SK-N-SH (cell line): ENCODE results near the gene STIM1. TPM values are rescaled to one million over a fixed set of nuclear protein-coding genes. Genes with fewer than 3 reads are reported as not detected.

Experiments
- FOXM1 ChIP-seq: IDR thresholded peaks from 2 replicates; pipeline ENCODE4 v1.4.0; 2012; ENCODE audit warnings: low read depth, mild to moderate bottlenecking
- JUND ChIP-seq: IDR thresholded peaks from 2 replicates; pipeline ENCODE4 v1.4.0; 2012
- MEF2A ChIP-seq: IDR thresholded peaks from 2 replicates; pipeline ENCODE4 v1.4.0; 2012; ENCODE audit warnings: low read depth, borderline replicate concordance
- MXI1 ChIP-seq: IDR thresholded peaks from 2 replicates; pipeline ENCODE4 v1.6.1; 2012; ENCODE audit warnings: mild to moderate bottlenecking, low read depth, low read length, improper control_type of control experiment
- POLR2AphosphoS5 ChIP-seq: IDR thresholded peaks from 2 replicates; pipeline ENCODE4 v1.6.1; 2012; ENCODE audit warnings: low read depth, low read length
- RAD21 ChIP-seq: IDR thresholded peaks from 2 replicates; pipeline ENCODE4 v1.6.1; 2012; ENCODE audit warnings: mild to moderate bottlenecking, low read length
- RCOR1 ChIP-seq: fragments of 150-350 bp; IDR thresholded peaks from 2 replicates; pipeline ENCODE4 v1.6.1; 2017; ENCODE audit warnings: antibody characterized with exemption, low read length
- RXRA ChIP-seq: IDR thresholded peaks from 2 replicates; pipeline ENCODE4 v1.4.0; 2012; ENCODE audit warnings: low read depth, mild to moderate bottlenecking, borderline replicate concordance
- SMC3 ChIP-seq: IDR thresholded peaks from 2 replicates; pipeline ENCODE4 v1.6.1; 2012; ENCODE audit warnings: low read depth, low read length, improper control_type of control experiment
- YY1 ChIP-seq: IDR thresholded peaks from 2 replicates; pipeline ENCODE4 v1.4.0; 2012; ENCODE audit warnings: low read depth, mild to moderate bottlenecking
- polyA plus RNA-seq, 3 experiments: library from polyadenylated mRNA; depleted of rRNA; stranded (reverse); fragments of >200 nt; gene quantifications; 2 replicates each; pipeline ENCODE4 v1.2.3, GENCODE V29; 2012
- TF ChIP-seq, protein P1 (sequence below): IDR thresholded peaks from 2 replicates; pipeline ENCODE4 v1.6.1; 2012; ENCODE audit warnings: mild to moderate bottlenecking, low read depth, low read length, moderate library complexity
- TF ChIP-seq, protein P2 (sequence below): fragments of 150-350 bp; IDR thresholded peaks from 2 replicates; pipeline ENCODE4 v1.6.1; 2016; ENCODE audit warnings: mild to moderate bottlenecking, low read depth, low read length
- TF ChIP-seq, protein P3 (sequence below): IDR thresholded peaks from 2 replicates; pipeline ENCODE4; 2012
- TF ChIP-seq, protein P4 (sequence below): IDR thresholded peaks from 2 replicates; pipeline ENCODE4 v1.4.0; 2012; ENCODE audit warnings: low read depth, borderline replicate concordance
- TF ChIP-seq, protein P5 (sequence below): IDR thresholded peaks from 2 replicates; pipeline ENCODE4 v1.4.0; 2012; ENCODE audit warnings: low read depth

Gene STIM1
- polyA plus RNA-seq, 1 of the 3 experiments (the other 2 are of a cell fraction): 29.5 TPM

DNA sequence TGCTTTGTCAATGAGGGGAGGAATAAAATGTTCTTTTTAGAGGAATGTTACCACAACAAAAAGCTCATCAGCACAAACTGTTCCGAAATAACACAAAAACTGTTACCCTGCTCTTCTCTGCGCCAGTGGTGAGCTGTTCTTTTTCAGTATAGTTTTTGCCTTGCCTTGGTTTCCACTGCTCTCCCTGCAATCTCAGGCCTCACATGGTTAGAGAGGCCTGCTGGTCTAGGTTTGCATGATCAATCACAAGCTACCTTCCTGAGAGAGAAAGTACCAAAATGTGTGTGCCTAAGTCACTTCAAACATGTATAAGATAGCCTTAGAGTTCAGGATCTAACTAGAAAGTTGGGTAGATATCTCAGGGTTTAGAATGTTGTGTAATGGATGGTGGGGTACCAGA lies 114.6 kb downstream of the STIM1 start (continued):
- TF ChIP-seq, protein P1, sequence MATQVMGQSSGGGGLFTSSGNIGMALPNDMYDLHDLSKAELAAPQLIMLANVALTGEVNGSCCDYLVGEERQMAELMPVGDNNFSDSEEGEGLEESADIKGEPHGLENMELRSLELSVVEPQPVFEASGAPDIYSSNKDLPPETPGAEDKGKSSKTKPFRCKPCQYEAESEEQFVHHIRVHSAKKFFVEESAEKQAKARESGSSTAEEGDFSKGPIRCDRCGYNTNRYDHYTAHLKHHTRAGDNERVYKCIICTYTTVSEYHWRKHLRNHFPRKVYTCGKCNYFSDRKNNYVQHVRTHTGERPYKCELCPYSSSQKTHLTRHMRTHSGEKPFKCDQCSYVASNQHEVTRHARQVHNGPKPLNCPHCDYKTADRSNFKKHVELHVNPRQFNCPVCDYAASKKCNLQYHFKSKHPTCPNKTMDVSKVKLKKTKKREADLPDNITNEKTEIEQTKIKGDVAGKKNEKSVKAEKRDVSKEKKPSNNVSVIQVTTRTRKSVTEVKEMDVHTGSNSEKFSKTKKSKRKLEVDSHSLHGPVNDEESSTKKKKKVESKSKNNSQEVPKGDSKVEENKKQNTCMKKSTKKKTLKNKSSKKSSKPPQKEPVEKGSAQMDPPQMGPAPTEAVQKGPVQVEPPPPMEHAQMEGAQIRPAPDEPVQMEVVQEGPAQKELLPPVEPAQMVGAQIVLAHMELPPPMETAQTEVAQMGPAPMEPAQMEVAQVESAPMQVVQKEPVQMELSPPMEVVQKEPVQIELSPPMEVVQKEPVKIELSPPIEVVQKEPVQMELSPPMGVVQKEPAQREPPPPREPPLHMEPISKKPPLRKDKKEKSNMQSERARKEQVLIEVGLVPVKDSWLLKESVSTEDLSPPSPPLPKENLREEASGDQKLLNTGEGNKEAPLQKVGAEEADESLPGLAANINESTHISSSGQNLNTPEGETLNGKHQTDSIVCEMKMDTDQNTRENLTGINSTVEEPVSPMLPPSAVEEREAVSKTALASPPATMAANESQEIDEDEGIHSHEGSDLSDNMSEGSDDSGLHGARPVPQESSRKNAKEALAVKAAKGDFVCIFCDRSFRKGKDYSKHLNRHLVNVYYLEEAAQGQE: no peak
- no peak for TF ChIP-seq RXRA
- TF ChIP-seq, protein P2, sequence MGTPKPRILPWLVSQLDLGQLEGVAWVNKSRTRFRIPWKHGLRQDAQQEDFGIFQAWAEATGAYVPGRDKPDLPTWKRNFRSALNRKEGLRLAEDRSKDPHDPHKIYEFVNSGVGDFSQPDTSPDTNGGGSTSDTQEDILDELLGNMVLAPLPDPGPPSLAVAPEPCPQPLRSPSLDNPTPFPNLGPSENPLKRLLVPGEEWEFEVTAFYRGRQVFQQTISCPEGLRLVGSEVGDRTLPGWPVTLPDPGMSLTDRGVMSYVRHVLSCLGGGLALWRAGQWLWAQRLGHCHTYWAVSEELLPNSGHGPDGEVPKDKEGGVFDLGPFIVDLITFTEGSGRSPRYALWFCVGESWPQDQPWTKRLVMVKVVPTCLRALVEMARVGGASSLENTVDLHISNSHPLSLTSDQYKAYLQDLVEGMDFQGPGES: no peak
- TF ChIP-seq RAD21: no peak
- TF ChIP-seq, protein P3, sequence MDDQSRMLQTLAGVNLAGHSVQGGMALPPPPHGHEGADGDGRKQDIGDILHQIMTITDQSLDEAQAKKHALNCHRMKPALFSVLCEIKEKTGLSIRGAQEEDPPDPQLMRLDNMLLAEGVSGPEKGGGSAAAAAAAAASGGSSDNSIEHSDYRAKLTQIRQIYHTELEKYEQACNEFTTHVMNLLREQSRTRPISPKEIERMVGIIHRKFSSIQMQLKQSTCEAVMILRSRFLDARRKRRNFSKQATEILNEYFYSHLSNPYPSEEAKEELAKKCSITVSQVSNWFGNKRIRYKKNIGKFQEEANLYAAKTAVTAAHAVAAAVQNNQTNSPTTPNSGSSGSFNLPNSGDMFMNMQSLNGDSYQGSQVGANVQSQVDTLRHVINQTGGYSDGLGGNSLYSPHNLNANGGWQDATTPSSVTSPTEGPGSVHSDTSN: no peak
- TF ChIP-seq, protein P4, sequence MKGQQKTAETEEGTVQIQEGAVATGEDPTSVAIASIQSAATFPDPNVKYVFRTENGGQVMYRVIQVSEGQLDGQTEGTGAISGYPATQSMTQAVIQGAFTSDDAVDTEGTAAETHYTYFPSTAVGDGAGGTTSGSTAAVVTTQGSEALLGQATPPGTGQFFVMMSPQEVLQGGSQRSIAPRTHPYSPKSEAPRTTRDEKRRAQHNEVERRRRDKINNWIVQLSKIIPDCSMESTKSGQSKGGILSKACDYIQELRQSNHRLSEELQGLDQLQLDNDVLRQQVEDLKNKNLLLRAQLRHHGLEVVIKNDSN: no peak
- no peak for TF ChIP-seq SMC3
- no peak for TF ChIP-seq RCOR1
- TF ChIP-seq, protein P5, sequence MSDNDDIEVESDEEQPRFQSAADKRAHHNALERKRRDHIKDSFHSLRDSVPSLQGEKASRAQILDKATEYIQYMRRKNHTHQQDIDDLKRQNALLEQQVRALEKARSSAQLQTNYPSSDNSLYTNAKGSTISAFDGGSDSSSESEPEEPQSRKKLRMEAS: no peak
- TF ChIP-seq MEF2A: no peak
- TF ChIP-seq JUND: no peak
- TF ChIP-seq YY1: no peak
- TF ChIP-seq FOXM1: no peak
- TF ChIP-seq MXI1: no peak
- TF ChIP-seq POLR2AphosphoS5: no peak
- TF ChIP-seq, all 33 proteins: peak for 0
